ENCODE data around the gene ZNF217. TPM values are rescaled to one million over a fixed set of nuclear protein-coding genes. Genes with fewer than 3 reads are reported as not detected.
A peak's percentile ranks its signal among the peaks of the same experiment; 100 is the strongest.
"Not testable (repeated sequence)": the region's sequence is repeated elsewhere in the genome, so short reads cannot be mapped to it uniquely, and the experiment has no call there.

The ZNF217 gene
- total and polyA plus RNA-seq, 8 donors, result 23.6 to 35.4 (median 26.7) TPM

DNA sequence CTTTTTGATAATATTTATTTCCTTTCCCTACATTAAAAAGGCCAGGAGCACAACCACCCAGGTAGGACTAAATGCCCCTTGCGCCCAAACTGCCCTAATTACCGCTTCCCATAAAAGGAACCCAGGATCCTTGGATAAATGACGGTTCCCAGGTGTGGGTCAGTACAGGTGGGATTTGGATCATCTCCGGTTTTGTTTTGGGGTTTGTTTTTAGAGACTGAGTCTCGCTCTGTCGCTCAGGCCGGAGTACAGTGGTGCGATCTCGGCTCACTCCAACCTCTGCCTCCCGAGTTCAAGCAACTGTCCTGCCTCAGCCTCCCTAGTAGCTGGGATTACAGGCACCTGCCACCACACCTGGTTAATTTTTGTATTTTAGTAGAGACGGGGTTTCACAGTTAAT, 28.4 kb downstream of the ZNF217 start:
- no peak overlapping the region for H3K27ac ChIP-seq
- no peaks in the 10 kb centered on the region for H3K9me3 ChIP-seq
- intact Hi-C loops (cut with DNase I), result no loop called here
- ATAC-seq (no peak), DNase-seq (no peak)
- H3K36me3 ChIP-seq, result peaks cover 0 to 57% of the 10 kb centered on the region in 2 donors
- no peak overlapping the region for H3K4me3 ChIP-seq
- H3K27me3 ChIP-seq, result no peaks in the 10 kb centered on the region
- TF ChIP-seq, protein P1, sequence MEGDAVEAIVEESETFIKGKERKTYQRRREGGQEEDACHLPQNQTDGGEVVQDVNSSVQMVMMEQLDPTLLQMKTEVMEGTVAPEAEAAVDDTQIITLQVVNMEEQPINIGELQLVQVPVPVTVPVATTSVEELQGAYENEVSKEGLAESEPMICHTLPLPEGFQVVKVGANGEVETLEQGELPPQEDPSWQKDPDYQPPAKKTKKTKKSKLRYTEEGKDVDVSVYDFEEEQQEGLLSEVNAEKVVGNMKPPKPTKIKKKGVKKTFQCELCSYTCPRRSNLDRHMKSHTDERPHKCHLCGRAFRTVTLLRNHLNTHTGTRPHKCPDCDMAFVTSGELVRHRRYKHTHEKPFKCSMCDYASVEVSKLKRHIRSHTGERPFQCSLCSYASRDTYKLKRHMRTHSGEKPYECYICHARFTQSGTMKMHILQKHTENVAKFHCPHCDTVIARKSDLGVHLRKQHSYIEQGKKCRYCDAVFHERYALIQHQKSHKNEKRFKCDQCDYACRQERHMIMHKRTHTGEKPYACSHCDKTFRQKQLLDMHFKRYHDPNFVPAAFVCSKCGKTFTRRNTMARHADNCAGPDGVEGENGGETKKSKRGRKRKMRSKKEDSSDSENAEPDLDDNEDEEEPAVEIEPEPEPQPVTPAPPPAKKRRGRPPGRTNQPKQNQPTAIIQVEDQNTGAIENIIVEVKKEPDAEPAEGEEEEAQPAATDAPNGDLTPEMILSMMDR (IDR thresholded peaks at IDR 0.05), result no peak
- H3K4me1 ChIP-seq, result no peaks in the 10 kb centered on the region

DNA sequence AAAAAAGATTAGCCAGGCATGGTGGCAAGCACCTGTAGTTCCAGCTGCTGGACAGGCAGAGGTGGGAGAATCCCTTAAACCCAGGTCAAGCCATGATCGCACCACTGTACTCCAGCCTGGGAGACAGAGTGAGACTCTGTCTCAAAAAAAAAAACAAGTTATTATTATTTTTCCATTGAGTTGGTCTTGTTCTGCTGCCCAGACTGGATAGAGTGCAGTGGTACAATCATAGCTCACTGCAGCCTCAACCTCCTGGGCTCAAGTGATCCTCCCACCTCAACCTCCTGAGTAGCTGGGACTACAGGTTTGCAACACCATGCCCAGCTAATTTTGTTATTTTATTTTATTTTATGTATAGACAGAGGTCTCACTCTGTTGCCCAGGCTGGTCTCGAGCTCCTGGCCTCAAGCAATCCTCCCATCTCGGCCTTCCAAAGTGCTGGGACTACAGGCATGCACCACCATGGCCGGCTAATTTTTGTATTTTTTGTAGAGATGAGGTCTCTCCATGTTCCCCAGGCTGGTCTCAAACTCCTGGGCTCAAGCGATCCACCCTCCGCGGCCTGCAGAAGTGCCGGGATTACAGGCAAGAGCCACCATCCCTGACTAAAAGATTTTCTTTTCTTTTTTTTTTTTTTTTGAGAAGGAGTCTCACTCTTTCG, 31.4 kb downstream of the ZNF217 start:
- H3K4me1 ChIP-seq; H3K4me3 ChIP-seq; H3K27ac ChIP-seq; H3K9me3 ChIP-seq; intact Hi-C loops (cut with DNase I); H3K27me3 ChIP-seq; ATAC-seq: not testable (repeated sequence)
- H3K36me3 ChIP-seq, result peaks cover 0 to 29% of the 10 kb centered on the region in 2 donors
- DNase-seq, result peak in 1 of 4 donors; percentile 12

DNA sequence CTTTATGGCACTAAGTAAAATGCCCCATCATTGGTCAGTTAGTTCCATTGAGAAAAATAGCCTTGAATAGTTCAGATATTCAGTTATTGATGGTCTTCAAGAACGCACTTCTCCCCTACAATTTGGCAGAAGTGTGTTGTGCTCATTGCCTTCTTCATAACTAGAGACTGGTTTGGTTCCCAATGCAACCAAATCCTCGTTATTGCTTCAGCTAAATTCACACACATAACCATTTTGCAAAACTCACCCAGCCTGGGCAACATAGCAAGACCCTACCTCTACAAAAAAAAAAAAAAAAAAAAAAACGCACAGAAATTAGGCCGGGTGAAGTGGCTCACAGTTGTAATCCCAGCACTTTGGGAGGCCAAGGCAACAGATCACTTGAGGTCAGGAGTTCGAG, 32.1 kb downstream of the ZNF217 start:
- intact Hi-C loops (cut with DNase I), result no loop called here
- no peak for ATAC-seq
- no peak overlapping the region for H3K27ac ChIP-seq
- H3K4me1 ChIP-seq, result no peaks in the 10 kb centered on the region
- no peaks in the 10 kb centered on the region for H3K27me3 ChIP-seq
- TF ChIP-seq, protein P1 (IDR thresholded peaks at IDR 0.05), result no peak
- peaks cover 0 to 22% of the 10 kb centered on the region in 2 donors for H3K36me3 ChIP-seq
- H3K4me3 ChIP-seq, result no peak overlapping the region
- DNase-seq, result no peak
- H3K9me3 ChIP-seq, result no peaks in the 10 kb centered on the region

DNA sequence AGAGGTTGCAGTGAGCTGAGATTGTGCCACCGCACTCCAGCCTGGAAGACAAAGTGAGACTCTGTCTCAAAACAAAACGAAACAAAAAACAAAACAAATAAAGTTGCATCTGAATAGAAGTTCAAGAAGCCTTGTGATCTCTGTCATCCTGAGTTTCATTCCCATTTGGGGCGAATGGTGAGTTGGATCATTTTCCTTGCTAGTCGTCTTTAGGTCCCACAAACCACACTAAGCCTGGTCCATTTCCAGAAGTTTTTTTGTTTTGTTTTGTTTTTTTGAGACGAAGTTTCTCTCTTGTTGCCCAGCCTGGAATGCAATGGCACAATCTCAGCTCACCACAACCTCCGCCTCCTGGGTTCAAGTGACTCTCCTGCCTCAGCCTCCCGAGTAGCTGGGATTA, 33.8 kb downstream of the ZNF217 start:
- H3K4me1 ChIP-seq, result no peaks in the 10 kb centered on the region
- DNase-seq, result no peak
- H3K27ac ChIP-seq, result no peak overlapping the region
- H3K36me3 ChIP-seq, result peaks cover 0 to 5% of the 10 kb centered on the region in 2 donors
- ATAC-seq, result no peak
- H3K27me3 ChIP-seq, result no peaks in the 10 kb centered on the region
- TF ChIP-seq, protein P1 (IDR thresholded peaks at IDR 0.05), result no peak
- no peaks in the 10 kb centered on the region for H3K9me3 ChIP-seq
- H3K4me3 ChIP-seq, result no peak overlapping the region
- intact Hi-C loops (cut with DNase I), result no loop called here

DNA sequence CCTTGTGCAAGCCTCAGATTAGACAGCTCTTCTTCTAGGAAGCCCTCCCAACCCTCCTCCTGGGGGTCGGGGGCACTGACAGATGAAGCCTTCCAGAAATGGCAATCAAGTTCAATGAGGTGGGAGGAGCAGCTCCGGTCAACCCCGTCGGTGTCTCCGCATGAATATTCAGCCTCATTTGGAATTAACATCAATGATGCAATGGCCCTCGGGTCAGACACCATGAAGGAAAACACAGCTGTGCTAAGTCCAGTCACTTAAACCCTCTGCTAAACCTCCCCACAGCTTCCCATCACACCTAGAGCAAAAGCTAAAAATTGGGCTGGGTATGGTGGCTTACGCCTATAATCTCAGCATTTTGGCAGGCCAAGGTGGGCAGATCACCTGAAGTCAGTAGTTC, 36.5 kb downstream of the ZNF217 start:
- Histone ChIP-seq H3K9me3 (no peaks in the 10 kb centered on the region), H3K27me3 (no peaks in the 10 kb centered on the region), H3K4me3 (no peak overlapping the region), H3K27ac (no peak overlapping the region), H3K36me3 (no peaks in the 10 kb centered on the region), H3K4me1 (no peaks in the 10 kb centered on the region)
- DNase-seq, result no peak
- no peak for ATAC-seq
- TF ChIP-seq, protein P1 (IDR thresholded peaks at IDR 0.05), result no peak
- intact Hi-C loops (cut with DNase I), result no loop called here
